ENCODE results near the gene CAVIN3.

CAVIN3 gene

DNA sequence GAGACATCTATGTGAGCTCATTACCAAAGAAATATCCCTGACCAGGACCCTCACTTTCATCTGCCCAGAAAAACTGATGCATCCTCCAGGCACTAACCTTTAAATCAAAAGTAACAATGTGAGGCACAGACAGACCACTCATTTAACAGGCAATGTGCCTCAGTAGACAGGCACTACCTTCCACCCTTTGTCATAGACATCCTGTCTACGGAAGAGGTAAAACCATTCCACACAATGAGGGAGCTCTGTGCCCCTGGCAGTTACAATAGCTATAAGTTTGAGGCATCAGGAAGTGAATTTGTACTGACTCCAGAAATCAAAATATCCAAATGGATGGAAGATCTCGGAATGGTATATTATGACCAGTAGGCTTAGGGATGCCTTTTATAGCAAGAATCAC is 6.7 kb upstream of the CAVIN3 start:
- TF ChIP-seq, protein P1, sequence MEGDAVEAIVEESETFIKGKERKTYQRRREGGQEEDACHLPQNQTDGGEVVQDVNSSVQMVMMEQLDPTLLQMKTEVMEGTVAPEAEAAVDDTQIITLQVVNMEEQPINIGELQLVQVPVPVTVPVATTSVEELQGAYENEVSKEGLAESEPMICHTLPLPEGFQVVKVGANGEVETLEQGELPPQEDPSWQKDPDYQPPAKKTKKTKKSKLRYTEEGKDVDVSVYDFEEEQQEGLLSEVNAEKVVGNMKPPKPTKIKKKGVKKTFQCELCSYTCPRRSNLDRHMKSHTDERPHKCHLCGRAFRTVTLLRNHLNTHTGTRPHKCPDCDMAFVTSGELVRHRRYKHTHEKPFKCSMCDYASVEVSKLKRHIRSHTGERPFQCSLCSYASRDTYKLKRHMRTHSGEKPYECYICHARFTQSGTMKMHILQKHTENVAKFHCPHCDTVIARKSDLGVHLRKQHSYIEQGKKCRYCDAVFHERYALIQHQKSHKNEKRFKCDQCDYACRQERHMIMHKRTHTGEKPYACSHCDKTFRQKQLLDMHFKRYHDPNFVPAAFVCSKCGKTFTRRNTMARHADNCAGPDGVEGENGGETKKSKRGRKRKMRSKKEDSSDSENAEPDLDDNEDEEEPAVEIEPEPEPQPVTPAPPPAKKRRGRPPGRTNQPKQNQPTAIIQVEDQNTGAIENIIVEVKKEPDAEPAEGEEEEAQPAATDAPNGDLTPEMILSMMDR (IDR thresholded peaks at IDR 0.05): no peak
- H3K27ac ChIP-seq: peak overlapping the region in 1 of 2 donors; percentile 59
- DNase-seq (ENCODE audit: low spot score): no peak
- no peak overlapping the region for H3K4me3 ChIP-seq

DNA sequence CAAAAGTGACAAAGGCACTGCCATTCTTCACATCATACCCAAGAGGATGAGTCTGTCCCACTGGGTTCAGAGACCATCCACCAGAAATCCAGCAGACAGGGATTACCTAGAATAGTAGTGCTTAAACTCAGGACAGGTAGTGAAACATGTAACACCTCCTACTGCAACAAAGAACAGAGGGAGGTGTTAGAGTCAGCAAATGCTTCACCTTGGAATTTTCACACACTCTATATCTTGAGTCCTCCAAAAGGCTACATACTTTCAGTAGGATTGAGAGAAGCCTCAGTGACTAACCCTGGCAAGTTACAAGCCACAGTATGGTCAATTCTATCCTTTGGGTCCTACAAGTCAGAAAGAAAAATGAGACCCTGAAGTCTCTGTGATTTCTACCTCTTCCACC is 6.0 kb upstream of the CAVIN3 start:
- no peak for DNase-seq (ENCODE audit: low spot score)
- Histone ChIP-seq H3K27ac (no peak overlapping the region), H3K4me3 (no peak overlapping the region)
- TF ChIP-seq, protein P1 (IDR thresholded peaks at IDR 0.05): no peak

DNA sequence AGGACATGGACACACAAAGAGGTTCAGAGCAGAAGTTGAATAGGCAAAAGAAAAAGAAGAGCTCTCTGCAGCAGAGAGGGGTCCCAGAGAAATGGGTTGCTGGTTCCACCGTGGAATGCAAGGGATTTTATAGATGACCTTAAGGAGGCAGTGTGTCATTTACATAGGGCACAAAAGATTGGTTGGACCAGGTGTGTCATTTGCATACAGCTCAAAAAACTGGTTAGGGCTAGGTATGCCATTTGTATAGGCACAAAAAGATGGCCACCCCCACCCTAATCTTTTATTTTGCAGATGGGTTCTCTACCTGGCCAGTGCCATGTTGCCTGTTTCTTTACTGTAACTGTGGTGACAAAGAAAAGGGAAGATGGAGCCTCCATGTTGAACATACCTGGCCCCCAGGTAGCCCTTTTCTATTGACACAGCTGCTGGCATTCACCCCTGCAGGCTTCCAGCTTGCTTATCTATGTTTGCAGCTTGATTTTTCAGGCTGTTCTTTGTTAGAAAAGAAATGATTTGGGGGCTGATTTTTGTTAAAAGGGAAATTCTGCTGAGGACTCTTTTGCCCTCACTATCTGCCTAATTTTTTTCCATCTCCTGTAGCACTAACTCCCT is 3.1 kb upstream of the CAVIN3 start:
- Histone ChIP-seq H3K4me3 (no peak overlapping the region), H3K27ac (no peak overlapping the region)
- TF ChIP-seq, protein P1 (IDR thresholded peaks at IDR 0.05): no peak
- no peak for DNase-seq (ENCODE audit: low spot score)

DNA sequence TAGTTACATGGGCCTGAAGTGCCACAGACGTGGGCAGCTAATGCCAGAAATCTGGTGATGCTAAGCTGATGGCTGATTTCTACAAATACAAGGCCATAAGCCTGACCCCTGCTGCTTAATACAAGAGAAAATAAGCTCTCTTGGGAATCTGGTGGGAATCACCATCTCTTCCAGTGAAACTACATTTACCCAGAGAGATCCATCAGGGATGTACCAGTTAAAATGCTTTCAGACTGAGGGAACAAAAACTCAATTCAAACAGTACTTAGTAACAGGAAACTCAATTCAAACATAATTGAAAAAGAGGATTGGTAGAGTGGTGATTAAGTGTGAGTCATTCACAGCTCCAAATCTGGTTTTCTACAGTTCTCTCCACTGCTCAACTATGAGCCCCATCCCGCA is 1.7 kb upstream of the CAVIN3 start:
- DNase-seq (ENCODE audit: low spot score): no peak
- Histone ChIP-seq H3K4me3 (peak overlapping the region; percentile 92), H3K27ac (peak overlapping the region; percentile 98 to 100)
- TF ChIP-seq, protein P1 (IDR thresholded peaks at IDR 0.05): no peak

DNA sequence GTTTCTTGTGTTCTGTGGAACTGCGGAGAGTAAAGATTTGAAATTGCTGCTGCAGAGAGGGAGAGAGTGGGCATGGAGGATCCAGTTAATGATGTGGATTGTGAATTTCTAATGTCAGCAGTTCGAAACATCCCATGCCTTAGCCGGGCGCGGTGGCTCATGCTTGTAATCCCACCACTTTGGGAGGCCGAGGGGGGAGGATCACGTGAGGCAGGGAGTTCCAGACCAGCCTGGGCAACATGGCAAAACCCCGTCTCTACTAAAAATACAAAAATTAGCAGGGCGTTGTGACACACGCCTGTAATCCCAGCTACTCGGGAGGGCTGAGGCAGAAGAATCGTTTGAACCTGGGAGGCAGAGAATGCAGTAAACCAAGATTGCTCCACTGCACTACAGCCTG is 1.1 kb upstream of the CAVIN3 start:
- peak overlapping the region; percentile 92 for H3K4me3 ChIP-seq
- H3K27ac ChIP-seq: peak overlapping the region; percentile 98 to 100
- DNase-seq (ENCODE audit: low spot score): peak; percentile 75

DNA sequence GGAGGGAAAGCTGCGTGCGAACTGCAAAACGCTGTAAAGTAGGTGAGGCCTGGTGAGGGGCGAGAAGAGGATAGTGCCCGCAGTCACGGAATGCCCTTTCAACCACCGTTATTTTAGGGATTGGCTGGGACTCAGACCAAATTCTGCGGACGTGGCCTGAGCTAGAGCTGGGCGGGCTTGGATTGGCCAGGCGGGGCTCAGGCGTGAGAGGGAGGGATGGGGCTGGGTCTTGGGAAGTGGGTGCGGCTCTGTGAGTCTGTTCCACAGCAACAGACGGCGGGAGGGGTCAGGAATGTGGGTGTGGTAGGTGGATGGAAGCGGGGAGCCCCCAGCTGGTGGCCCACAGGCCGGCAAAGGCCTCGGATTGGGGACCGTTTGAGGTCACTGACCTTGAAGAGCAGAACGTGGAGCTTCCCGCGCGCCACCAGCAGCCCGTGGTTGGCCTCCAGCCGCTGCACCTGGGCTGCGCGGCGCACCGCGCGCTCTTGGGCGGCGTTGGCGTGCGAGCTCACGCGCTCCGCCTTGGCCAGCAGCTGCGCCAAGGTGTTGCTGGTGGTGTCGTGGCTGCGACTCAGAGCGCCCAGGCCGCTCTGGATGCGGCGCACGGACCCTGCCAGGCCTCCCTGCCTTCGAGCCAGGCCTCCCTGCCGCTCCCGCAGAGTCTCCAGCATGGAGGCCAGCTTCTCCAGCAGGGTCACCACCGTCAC is 444 bp downstream of the CAVIN3 start:
- Histone ChIP-seq H3K4me3 (peak overlapping the region; percentile 92), H3K27ac (peak overlapping the region; percentile 98 to 100)
- DNase-seq (ENCODE audit: low spot score): peak; percentile 96
- TF ChIP-seq, protein P1 (IDR thresholded peaks at IDR 0.05): no peak

More for the DNA sequence above, 1.1 kb upstream of the CAVIN3 start:
- TF ChIP-seq, protein P1 (IDR thresholded peaks at IDR 0.05): no peak

Data from coronary artery (tissue), 2 donors.